Liver (tissue), 9 donors: ENCODE results near the gene RERE. TPM values are rescaled to one million over a fixed set of nuclear protein-coding genes. Genes with fewer than 3 reads are reported as not detected.

Experiments used
- DNase-seq: peaks from one replicate; pipeline ENCODE4 v3.0.0-alpha.2; 2017; ENCODE audit warnings: low spot score
- H3K27ac ChIP-seq, 2 donors: one replicate each; pipeline ENCODE4 v1.7.0; 2013; ENCODE audit warnings: inconsistent platforms in 2 of 2, low read length in 2 of 2, control low read depth in 1 of 2, low read depth in 1 of 2, mild to moderate bottlenecking in 1 of 2
- H3K27me3 ChIP-seq, 4 donors: one replicate each; pipeline versions ENCODE4 v1.6.1 to v1.7.0; 2013; ENCODE audit warnings: low read length in 3 of 4, inconsistent platforms in 1 of 4, mild to moderate bottlenecking in 1 of 4, moderate library complexity in 1 of 4; ENCODE audit not compliant: control insufficient read depth in 4 of 4, insufficient read depth in 4 of 4
- H3K36me3 ChIP-seq, 4 donors: one replicate each; pipeline versions ENCODE4 v1.6.1 to v1.7.0; 2013; ENCODE audit warnings: low read length in 3 of 4, mild to moderate bottlenecking in 3 of 4, low read depth in 1 of 4, moderate library complexity in 1 of 4; ENCODE audit not compliant: control insufficient read depth in 4 of 4, insufficient read depth in 3 of 4
- H3K4me1 ChIP-seq, 4 donors: one replicate each; pipeline versions ENCODE4 v1.6.1 to v1.7.0; 2013; ENCODE audit warnings: low read length in 3 of 4, mild to moderate bottlenecking in 3 of 4, moderate library complexity in 1 of 4; ENCODE audit not compliant: control insufficient read depth in 4 of 4, insufficient read depth in 4 of 4
- H3K4me3 ChIP-seq, 3 donors: one replicate each; pipeline versions ENCODE4 v1.6.1 to v1.7.0; 2013; ENCODE audit warnings: low read length in 3 of 3, control low read depth in 1 of 3, low read depth in 1 of 3, mild to moderate bottlenecking in 1 of 3
- H3K9ac ChIP-seq, 2 donors: one replicate each; pipeline ENCODE4 v1.7.0; 2013; ENCODE audit warnings: low read length in 2 of 2, mild to moderate bottlenecking in 2 of 2, moderate library complexity in 2 of 2, control low read depth in 1 of 2, low read depth in 1 of 2
- H3K9me3 ChIP-seq, 4 donors: one replicate each; pipeline versions ENCODE4 v1.6.1 to v1.7.0; 2013; ENCODE audit warnings: low read length in 3 of 4; ENCODE audit not compliant: control insufficient read depth in 4 of 4
- ATF3 ChIP-seq: IDR thresholded peaks from 2 replicates; pipeline ENCODE4 v1.6.1; 2016; ENCODE audit warnings: antibody characterized with exemption
- CTCF ChIP-seq: fragments of 150-350 bp; IDR thresholded peaks from 2 replicates; pipeline ENCODE4 v1.5.1; 2017; ENCODE audit warnings: improper control_type of control experiment, low read depth, low read length; ENCODE audit not compliant: missing input control
- FOXA1 ChIP-seq: IDR thresholded peaks from 2 replicates; pipeline ENCODE4 v1.6.1; 2016; ENCODE audit warnings: antibody characterized with exemption
- FOXA2 ChIP-seq: IDR thresholded peaks from 2 replicates; pipeline ENCODE4 v1.6.1; 2016; ENCODE audit warnings: antibody characterized with exemption
- HNF4A ChIP-seq, 2 donors: conservative IDR thresholded peaks; 2 replicates each; pipeline ENCODE4 v1.6.1; 2016; ENCODE audit warnings: antibody characterized with exemption in 2 of 2, mild to moderate bottlenecking in 2 of 2
- HNF4G ChIP-seq: IDR thresholded peaks from 2 replicates; pipeline ENCODE4 v1.6.1; 2016; ENCODE audit warnings: antibody characterized with exemption
- JUND ChIP-seq, 2 donors: IDR thresholded peaks; 2 replicates each; pipeline ENCODE4 v1.6.1; 2016; ENCODE audit warnings: antibody characterized with exemption in 2 of 2
- MAX ChIP-seq: IDR thresholded peaks from 2 replicates; pipeline ENCODE4 v1.6.1; 2016; ENCODE audit warnings: antibody characterized with exemption
- NR2F2 ChIP-seq: IDR thresholded peaks from 2 replicates; pipeline ENCODE4 v1.6.1; 2016; ENCODE audit warnings: antibody characterized with exemption
- RAD21 ChIP-seq, 2 donors: IDR thresholded peaks; 2 replicates each; pipeline ENCODE4 v1.6.1; 2016; ENCODE audit warnings: antibody characterized with exemption in 2 of 2, mild to moderate bottlenecking in 2 of 2
- RXRA ChIP-seq, 2 donors: IDR thresholded peaks; 2 replicates each; pipeline ENCODE4 v1.6.1; 2017 to 2018; ENCODE audit warnings: antibody characterized with exemption in 2 of 2, mild to moderate bottlenecking in 1 of 2
- SP1 ChIP-seq: IDR thresholded peaks from 2 replicates; pipeline ENCODE4 v1.6.1; 2018; ENCODE audit warnings: antibody characterized with exemption, mild to moderate bottlenecking
- TAF1 ChIP-seq: conservative IDR thresholded peaks from 2 replicates; pipeline ENCODE4 v1.6.1; 2016; ENCODE audit warnings: antibody characterized with exemption, mild to moderate bottlenecking
- YY1 ChIP-seq: IDR thresholded peaks from 2 replicates; pipeline ENCODE4 v1.6.1; 2016; ENCODE audit warnings: antibody characterized with exemption, mild to moderate bottlenecking
- WGBS: extraction: QIAGEN DNeasy Blood & Tissue Kit; methylation state at CpG from one replicate; pipeline ENCODE4 v1.1.7; 2013; 5-methylcytosine and 5-hydroxymethylcytosine counted together
- polyA plus RNA-seq, 2 donors: library from polyadenylated mRNA; stranded (reverse) in 1 of 2; unstranded in 1 of 2; fragments of 200-250 nt in 1 of 2; fragments of >200 nt in 1 of 2; fragmentation: Nextera tagmentation in 1 of 2; extraction: Ambion mirVana in 1 of 2; gene quantifications; one replicate each; pipeline versions ENCODE4 v1.2.1 to v1.2.3, GENCODE V29; 2013 to 2015
- total RNA-seq, 2 donors: library from RNA; depleted of rRNA; stranded (reverse); fragments of >200 nt; gene quantifications; one replicate each; pipeline ENCODE4 v1.2.3, GENCODE V29; 2014
- TF ChIP-seq, protein P1 (sequence below): IDR thresholded peaks from 2 replicates; pipeline ENCODE4 v1.6.1; 2016; ENCODE audit warnings: antibody characterized with exemption
- donor health status: healthy.
- donor health status: healthy.
- donor health status: healthy.
- donor health status: healthy.
- donor health status: healthy.

Gene RERE
- total and polyA plus RNA-seq, 4 donors = 9.8 to 49.1 (median 24.8) TPM

- H3K36me3 ChIP-seq = no peaks in the 10 kb centered on the region
- no peaks in the 10 kb centered on the region for H3K27me3 ChIP-seq
- H3K9me3 ChIP-seq = no peaks in the 10 kb centered on the region
- WGBS = 93% methylated on average over 3 of the region's 3 CpGs
- H3K27ac ChIP-seq = no peak overlapping the region
- peaks cover 0 to 1% (median 0%) of the 10 kb centered on the region in 4 donors for H3K4me1 ChIP-seq
- no peak overlapping the region for H3K9ac ChIP-seq
- no peak for TF ChIP-seq HNF4G
- TF ChIP-seq FOXA1 = no peak
- no peak for TF ChIP-seq RAD21 (IDR thresholded peaks at IDR 0.05)
- no peak for DNase-seq
- H3K4me3 ChIP-seq = no peak overlapping the region
These were observed 234.4 kb downstream of the RERE start for GRCh38 chr1:8583031-8583430.

DNA sequence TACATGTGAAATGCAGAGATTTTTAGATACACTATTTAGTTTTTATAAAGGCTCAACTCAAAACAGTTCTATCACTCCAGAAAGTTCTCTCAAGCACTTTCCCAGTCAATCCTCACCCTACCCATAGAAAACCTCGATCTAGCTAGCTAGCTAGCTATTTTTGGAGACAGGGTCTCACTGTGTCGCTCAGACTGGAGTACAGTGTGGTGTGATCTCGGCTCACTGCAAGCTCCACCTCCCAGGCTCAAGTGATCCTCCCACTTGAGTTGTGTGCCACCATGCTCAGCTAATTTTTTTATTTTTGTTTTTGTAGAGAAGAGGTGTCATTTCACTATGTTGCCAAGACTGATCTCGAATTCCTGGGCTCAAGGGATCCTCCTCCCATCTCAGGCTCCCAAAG lies 236.9 kb downstream of the RERE start:
- H3K4me3 ChIP-seq = no peak overlapping the region
- H3K27me3 ChIP-seq = no peaks in the 10 kb centered on the region
- H3K36me3 ChIP-seq = no peaks in the 10 kb centered on the region
- H3K9ac ChIP-seq = no peak overlapping the region
- H3K4me1 ChIP-seq = peaks cover 0 to 1% (median 0%) of the 10 kb centered on the region in 4 donors
- H3K27ac ChIP-seq = no peak overlapping the region
- DNase-seq = no peak
- WGBS = 90% methylated on average over 4 of the region's 4 CpGs
- TF ChIP-seq TAF1 (no peak), HNF4A (conservative IDR thresholded peaks at IDR 0.05) (no peak), CTCF (no peak), SP1 (no peak), YY1 (no peak), ATF3 (no peak), FOXA2 (no peak), NR2F2 (no peak), JUND (IDR thresholded peaks at IDR 0.05) (no peak)
- TF ChIP-seq, protein P1, sequence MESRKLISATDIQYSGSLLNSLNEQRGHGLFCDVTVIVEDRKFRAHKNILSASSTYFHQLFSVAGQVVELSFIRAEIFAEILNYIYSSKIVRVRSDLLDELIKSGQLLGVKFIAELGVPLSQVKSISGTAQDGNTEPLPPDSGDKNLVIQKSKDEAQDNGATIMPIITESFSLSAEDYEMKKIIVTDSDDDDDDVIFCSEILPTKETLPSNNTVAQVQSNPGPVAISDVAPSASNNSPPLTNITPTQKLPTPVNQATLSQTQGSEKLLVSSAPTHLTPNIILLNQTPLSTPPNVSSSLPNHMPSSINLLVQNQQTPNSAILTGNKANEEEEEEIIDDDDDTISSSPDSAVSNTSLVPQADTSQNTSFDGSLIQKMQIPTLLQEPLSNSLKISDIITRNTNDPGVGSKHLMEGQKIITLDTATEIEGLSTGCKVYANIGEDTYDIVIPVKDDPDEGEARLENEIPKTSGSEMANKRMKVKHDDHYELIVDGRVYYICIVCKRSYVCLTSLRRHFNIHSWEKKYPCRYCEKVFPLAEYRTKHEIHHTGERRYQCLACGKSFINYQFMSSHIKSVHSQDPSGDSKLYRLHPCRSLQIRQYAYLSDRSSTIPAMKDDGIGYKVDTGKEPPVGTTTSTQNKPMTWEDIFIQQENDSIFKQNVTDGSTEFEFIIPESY = no peak
- H3K9me3 ChIP-seq = no peaks in the 10 kb centered on the region

GRCh38 chr1:8578936-8579335 lies 238.5 kb downstream of the RERE start:
- H3K27me3 ChIP-seq = no peaks in the 10 kb centered on the region
- H3K4me1 ChIP-seq = peaks cover 0 to 1% (median 0%) of the 10 kb centered on the region in 4 donors
- TF ChIP-seq HNF4G = no peak
- no peak for TF ChIP-seq CTCF
- no peak for TF ChIP-seq ATF3
- TF ChIP-seq RXRA (IDR thresholded peaks at IDR 0.05) = no peak
- TF ChIP-seq TAF1 = no peak
- no peak for TF ChIP-seq MAX
- TF ChIP-seq YY1 = no peak
- no peak overlapping the region for H3K4me3 ChIP-seq
- H3K27ac ChIP-seq = no peak overlapping the region
- H3K36me3 ChIP-seq = no peaks in the 10 kb centered on the region
- H3K9ac ChIP-seq = no peak overlapping the region
- 97% methylated on average over 5 of the region's 5 CpGs for WGBS
- DNase-seq = no peak
- no peaks in the 10 kb centered on the region for H3K9me3 ChIP-seq
